HL-60 (cell line): ENCODE measurements around the gene VPS13C.

Experiments used
- DNase-seq, 2 experiments: peaks; one replicate each; pipeline ENCODE4 v3.0.0-alpha.2; 2010 to 2020; ENCODE audit warnings: low read depth in 1 of 2, low spot score in 1 of 2
- H3K27ac ChIP-seq: fragments of 250-450 bp; sonication (Bioruptor Pico); replicated peaks from 2 replicates; pipeline ENCODE4 v1.5.1; 2020; ENCODE audit warnings: mild to moderate bottlenecking, moderate library complexity
- H3K27me3 ChIP-seq: fragments of 250-450 bp; sonication (Bioruptor Pico); 2 replicates; pipeline ENCODE4 v1.5.1; 2021; ENCODE audit warnings: mild to moderate bottlenecking, moderate library complexity; ENCODE audit not compliant: insufficient read depth, poor library complexity, severe bottlenecking
- H3K4me3 ChIP-seq: replicated peaks from 2 replicates; pipeline ENCODE4 v1.5.1; 2011; ENCODE audit warnings: mild to moderate bottlenecking, control low read depth, low read length; ENCODE audit not compliant: insufficient read depth
- CTCF ChIP-seq: IDR thresholded peaks from one replicate; pipeline ENCODE4 v1.5.1; 2011; ENCODE audit warnings: low read length, control low read depth, inconsistent platforms; ENCODE audit not compliant: insufficient read depth
- GABPA ChIP-seq: IDR thresholded peaks from 2 replicates; pipeline ENCODE4 v1.6.1; 2012; ENCODE audit warnings: low read depth
- POLR2AphosphoS5 ChIP-seq: IDR thresholded peaks from 2 replicates; pipeline ENCODE4 v1.6.1; 2012; ENCODE audit warnings: low read depth
- REST ChIP-seq: IDR thresholded peaks from 2 replicates; pipeline ENCODE4 v1.6.1; 2012; ENCODE audit warnings: low read depth; ENCODE audit not compliant: insufficient replicate concordance
- SPI1 ChIP-seq: IDR thresholded peaks from 2 replicates; pipeline ENCODE4 v1.6.1; 2012; ENCODE audit warnings: low read depth, mild to moderate bottlenecking, borderline replicate concordance

The VPS13C gene

GRCh38 chr15:62068071-62068809, 8.0 kb upstream of the VPS13C start:
- Histone ChIP-seq H3K27ac (no peak overlapping the region), H3K4me3 (peak overlapping the region; percentile 41), H3K27me3 (peaks cover 23% of the 10 kb centered on the region)
- peak in 1 of 2 experiments; percentile 40 for DNase-seq
- TF ChIP-seq SPI1 (no peak), POLR2AphosphoS5 (no peak), REST (no peak), GABPA (no peak), CTCF (no peak)

GRCh38 chr15:62067448-62068044, 7.3 kb upstream of the VPS13C start:
- no peak for DNase-seq
- Histone ChIP-seq H3K4me3 (peak overlapping the region; percentile 33), H3K27ac (no peak overlapping the region), H3K27me3 (peaks cover 23% of the 10 kb centered on the region)
- TF ChIP-seq SPI1 (no peak), POLR2AphosphoS5 (no peak), REST (no peak), GABPA (no peak), CTCF (no peak)

- H3K27ac ChIP-seq: no peak within 1 kb of the TSS
- no peak for TF ChIP-seq POLR2AphosphoS5
- TF ChIP-seq CTCF: no peak
- TF ChIP-seq SPI1: no peak
- TF ChIP-seq REST: peak; percentile 90
- DNase-seq: peak in 1 of 2 experiments; percentile 42
- H3K4me3 ChIP-seq: peak within 1 kb of the TSS; percentile 33
- peaks cover 23% of the 10 kb centered on the region for H3K27me3 ChIP-seq
Observed at GRCh38 chr15:62066663-62067447, 6.6 kb upstream of the VPS13C start, which contains the start of gene C2CD4A. Gene C2CD4A, plus strand, starts transcription at chr15:62066977. Its CDS starts 637 bp downstream, at chr15:62067614.
